Left lung (tissue), 10 donors: Measurements from ENCODE around the gene CNPY4. TPM values are rescaled to one million over a fixed set of nuclear protein-coding genes. Genes with fewer than 3 reads are reported as not detected.

Experiments used
- ATAC-seq: fragments of 200-7000 bp; cut with Tn5 transposase; one replicate; pipeline ENCODE4 v1.9.1; 2020; ENCODE audit warnings: moderate library complexity
- DNase-seq, 4 donors: peaks; one replicate each; pipeline ENCODE4 v3.0.0-alpha.2; 2013 to 2020
- H3K27ac ChIP-seq, 2 donors: fragments of 200-600 bp; sonication (generic) in 1 of 2; one replicate each; pipeline versions ENCODE4 v1.5.0 to v1.8.0; 2020 to 2021
- H3K27me3 ChIP-seq, 2 donors: fragments of 200-600 bp; sonication (generic) in 1 of 2; one replicate each; pipeline versions ENCODE4 v1.5.0 to v1.8.0; 2020 to 2021
- H3K36me3 ChIP-seq, 2 donors: fragments of 200-600 bp; sonication (generic) in 1 of 2; one replicate each; pipeline versions ENCODE4 v1.5.0 to v1.8.0; 2020 to 2021
- H3K4me1 ChIP-seq, 2 donors: fragments of 200-600 bp; one replicate each; pipeline ENCODE4 v1.8.0; 2021
- H3K4me3 ChIP-seq, 2 donors: fragments of 200-600 bp; sonication (generic) in 1 of 2; one replicate each; pipeline versions ENCODE4 v1.5.0 to v1.8.0; 2020 to 2021; ENCODE audit warnings: mild to moderate bottlenecking in 1 of 2
- H3K9me3 ChIP-seq, 2 donors: fragments of 200-600 bp; sonication (generic) in 1 of 2; one replicate each; pipeline versions ENCODE4 v1.5.0 to v1.8.0; 2020 to 2021
- CTCF ChIP-seq, 2 donors: fragments of 200-600 bp; sonication (generic) in 1 of 2; IDR thresholded peaks; one replicate each; pipeline versions ENCODE4 v1.5.0 to v1.8.0; 2021; ENCODE audit warnings: antibody characterized with exemption in 2 of 2
- intact Hi-C, 2 donors: fragments of 100-400 bp; cut with DNase I; formaldehyde crosslinking; loops; one replicate each; pipeline versions ENCODE4 v1.11.2 to v1.14.2; 2022
- polyA plus RNA-seq, 6 donors: library from polyadenylated mRNA; unstranded; fragments of 120-200 nt; gene quantifications; one replicate each; pipeline ENCODE4 v1.2.1, GENCODE V29; 2013; ENCODE audit not compliant: insufficient read length in 6 of 6
- total RNA-seq, 2 donors: library from RNA; stranded (reverse); fragmentation: NEBNext Ultra II Directional; extraction: Animal tissue kit (Norgen Biotek cat#: 25700); gene quantifications; one replicate each; pipeline ENCODE4 v1.2.1, GENCODE V29; 2021
- donor health status: DM: no; HTN: yes; CAD: no.
- donor health status: DM: no; HTN: no; CAD: no.

The CNPY4 gene
- total and polyA plus RNA-seq, 8 donors: 15.1 to 54.1 (median 39.8) TPM

- H3K9me3 ChIP-seq: no peaks in the 10 kb centered on the region
- peaks cover 10 to 70% of the 10 kb centered on the region in 2 donors for H3K27me3 ChIP-seq
- intact Hi-C loops: no loop called here
- no peak for TF ChIP-seq CTCF (IDR thresholded peaks at IDR 0.05)
- peak overlapping the region in 1 of 2 donors; percentile 66 for H3K27ac ChIP-seq
- H3K4me3 ChIP-seq: peak overlapping the region; percentile 33 to 48
- DNase-seq: peak in 1 of 4 donors; percentile 43
- ATAC-seq: peak; percentile 21
- H3K36me3 ChIP-seq: no peaks in the 10 kb centered on the region
- H3K4me1 ChIP-seq: peaks cover 0 to 43% of the 10 kb centered on the region in 2 donors
Measured at GRCh38 chr7:100167912-100168323, 48.5 kb downstream of the CNPY4 start.

GRCh38 chr7:100169147-100169850 lies 49.9 kb downstream of the CNPY4 start:
- Histone ChIP-seq H3K36me3 (no peaks in the 10 kb centered on the region), H3K27me3 (peaks cover 10 to 75% of the 10 kb centered on the region in 2 donors), H3K4me1 (peaks cover 0 to 43% of the 10 kb centered on the region in 2 donors), H3K9me3 (no peaks in the 10 kb centered on the region), H3K4me3 (peak overlapping the region in 1 of 2 donors; percentile 48), H3K27ac (peak overlapping the region; percentile 38 to 66)
- intact Hi-C loops: no loop called here
- DNase-seq (no peak), ATAC-seq (no peak)
- TF ChIP-seq CTCF (IDR thresholded peaks at IDR 0.05): no peak

- intact Hi-C loops: no loop called here
- H3K27ac ChIP-seq: no peak overlapping the region
- ATAC-seq: no peak
- no peak for DNase-seq
- no peak overlapping the region for H3K4me3 ChIP-seq
- TF ChIP-seq CTCF (IDR thresholded peaks at IDR 0.05): no peak
- no peaks in the 10 kb centered on the region for H3K36me3 ChIP-seq
- no peaks in the 10 kb centered on the region for H3K9me3 ChIP-seq
- H3K4me1 ChIP-seq: peaks cover 0 to 43% of the 10 kb centered on the region in 2 donors
- H3K27me3 ChIP-seq: peaks cover 10 to 75% of the 10 kb centered on the region in 2 donors
Measured at GRCh38 chr7:100170101-100170897, 50.9 kb downstream of the CNPY4 start.

- Histone ChIP-seq H3K4me1 (peaks cover 0 to 43% of the 10 kb centered on the region in 2 donors), H3K36me3 (no peaks in the 10 kb centered on the region), H3K9me3 (no peaks in the 10 kb centered on the region), H3K4me3 (peak overlapping the region; percentile 9 to 30), H3K27ac (no peak overlapping the region), H3K27me3 (peaks cover 10 to 71% of the 10 kb centered on the region in 2 donors)
- DNase-seq (peak in 1 of 4 donors; percentile 81), ATAC-seq (peak; percentile 13)
- intact Hi-C loops: no loop called here
- no peak for TF ChIP-seq CTCF (IDR thresholded peaks at IDR 0.05)
Measured at GRCh38 chr7:100171087-100171681, 51.8 kb downstream of the CNPY4 start.

GRCh38 chr7:100171840-100172239 lies 52.4 kb downstream of the CNPY4 start:
- H3K9me3 ChIP-seq: no peaks in the 10 kb centered on the region
- no peak for TF ChIP-seq CTCF (IDR thresholded peaks at IDR 0.05)
- H3K27ac ChIP-seq: no peak overlapping the region
- intact Hi-C loops: no loop called here
- peaks cover 0 to 43% of the 10 kb centered on the region in 2 donors for H3K4me1 ChIP-seq
- ATAC-seq (no peak), DNase-seq (no peak)
- H3K4me3 ChIP-seq: peak overlapping the region; percentile 9 to 30
- no peaks in the 10 kb centered on the region for H3K36me3 ChIP-seq
- peaks cover 10 to 64% of the 10 kb centered on the region in 2 donors for H3K27me3 ChIP-seq
